SK-N-SH (cell line): ENCODE measurements around the gene FAM9C.

Experiments
- CTCF ChIP-seq: fragments of 200-600 bp; sonication (generic); IDR thresholded peaks from 2 replicates; pipeline ENCODE4 v1.6.1; 2017; ENCODE audit warnings: antibody characterized with exemption, mild to moderate bottlenecking, moderate library complexity
- EP300 ChIP-seq, 2 experiments: IDR thresholded peaks; 2 replicates each; pipeline versions ENCODE4 v1.4.0 to v1.6.1; 2012; ENCODE audit warnings: borderline replicate concordance in 1 of 2, low read depth in 1 of 2, low read length in 1 of 2
- GABPA ChIP-seq: IDR thresholded peaks from 2 replicates; pipeline ENCODE4 v1.4.0; 2012; ENCODE audit warnings: low read depth, mild to moderate bottlenecking
- NFIC ChIP-seq: IDR thresholded peaks from 2 replicates; pipeline ENCODE4 v1.4.0; 2012; ENCODE audit warnings: borderline replicate concordance
- NRF1 ChIP-seq: IDR thresholded peaks from 2 replicates; pipeline ENCODE4 v1.6.1; 2012; ENCODE audit warnings: low read depth, mild to moderate bottlenecking, low read length
- POLR2AphosphoS5 ChIP-seq: IDR thresholded peaks from 2 replicates; pipeline ENCODE4 v1.6.1; 2012; ENCODE audit warnings: low read depth, low read length
- RXRA ChIP-seq: IDR thresholded peaks from 2 replicates; pipeline ENCODE4 v1.4.0; 2012; ENCODE audit warnings: low read depth, mild to moderate bottlenecking, borderline replicate concordance
- SMC3 ChIP-seq: IDR thresholded peaks from 2 replicates; pipeline ENCODE4 v1.6.1; 2012; ENCODE audit warnings: low read depth, low read length, improper control_type of control experiment
- TAF1 ChIP-seq: IDR thresholded peaks from 2 replicates; pipeline ENCODE4 v1.6.1; 2012; ENCODE audit warnings: low read depth, mild to moderate bottlenecking, low read length, moderate library complexity, borderline replicate concordance
- ZBTB33 ChIP-seq: IDR thresholded peaks from 2 replicates; pipeline ENCODE4 v1.4.0; 2012; ENCODE audit warnings: low read depth, borderline replicate concordance

DNA sequence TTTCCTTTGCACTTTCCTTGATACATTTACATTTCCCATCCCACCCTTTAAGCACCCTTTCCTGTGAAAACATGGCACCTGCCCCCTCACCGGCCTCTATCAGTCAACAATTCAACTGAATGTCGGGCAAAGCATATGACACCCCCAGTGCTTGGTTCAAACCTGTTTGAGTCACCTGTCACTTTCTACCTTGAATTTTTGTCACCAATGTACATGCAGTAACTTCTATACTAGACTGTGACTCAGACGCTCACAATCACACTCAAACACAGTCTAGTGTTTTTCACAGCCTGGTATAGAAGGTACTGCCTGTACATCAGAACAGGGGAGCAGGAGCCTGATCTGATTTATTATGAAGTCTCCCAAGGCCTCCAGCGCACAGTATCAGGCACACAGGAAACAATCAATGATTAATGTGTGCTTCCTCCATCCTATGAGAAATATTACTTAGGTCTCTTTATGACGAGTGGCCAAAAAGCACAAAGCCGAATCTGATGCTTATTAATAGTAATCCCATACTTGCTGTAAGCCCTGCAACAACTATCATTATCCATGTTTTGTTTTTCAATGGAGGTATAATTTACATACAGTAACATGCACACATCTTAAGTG is 49.2 kb upstream of the FAM9C start:
- TF ChIP-seq ZBTB33 (no peak), CTCF (no peak), POLR2AphosphoS5 (no peak), EP300 (IDR thresholded peaks at IDR 0.05; ENCODE audit: borderline replicate concordance in 1 of 2, low read depth in 1 of 2, low read length in 1 of 2) (no peak), RXRA (no peak), NFIC (no peak), GABPA (no peak), NRF1 (no peak), TAF1 (no peak), SMC3 (no peak)
